Activated B cell treated with CpG ODN at 0.5 μM for 24 hours (primary cell): ENCODE data around the gene IMPA2. TPM values are rescaled to one million over a fixed set of nuclear protein-coding genes. Genes with fewer than 3 reads are reported as not detected.
"Not testable (repeated sequence)": the region's sequence is repeated elsewhere in the genome, so short reads cannot be mapped to it uniquely, and the experiment has no call there.

Source experiments
- ATAC-seq: fragments of 200-7000 bp; cut with Tn5 transposase; one replicate; pipeline ENCODE4 v1.10.0; 2021; ENCODE audit warnings: low read depth, mild to moderate bottlenecking, moderate library complexity
- CTCF ChIA-PET: fragments of 350-600 bp; sonication (Branson Sonifier 250); formaldehyde crosslinking; loops from one replicate; lab custom pipeline; 2021; ENCODE audit warnings: antibody characterized with exemption; lab: Charles Lee
- POLR2A ChIA-PET: fragments of 350-600 bp; sonication (Branson Sonifier 250); formaldehyde crosslinking; loops from one replicate; lab custom pipeline; 2021; ENCODE audit warnings: antibody characterized with exemption; lab: Charles Lee
- DNase-seq: peaks from one replicate; pipeline ENCODE4 v3.0.0; 2022
- H3K27ac Mint-ChIP-seq: one replicate; pipeline ENCODE4 v1.8.0; 2020; ENCODE audit warnings: mixed read lengths
- H3K27me3 Mint-ChIP-seq: one replicate; pipeline ENCODE4 v1.8.0; 2021; ENCODE audit warnings: mixed read lengths
- H3K36me3 Mint-ChIP-seq: one replicate; pipeline ENCODE4 v1.8.0; 2021; ENCODE audit warnings: low read depth, mixed read lengths
- H3K4me1 Mint-ChIP-seq: one replicate; pipeline ENCODE4 v1.8.0; 2021; ENCODE audit warnings: mixed read lengths
- H3K4me3 Mint-ChIP-seq: one replicate; pipeline ENCODE4 v1.8.0; 2020; ENCODE audit warnings: mild to moderate bottlenecking, mixed read lengths
- H3K9me3 Mint-ChIP-seq: one replicate; pipeline ENCODE4 v1.8.0; 2020; ENCODE audit warnings: mixed read lengths
- CTCF ChIP-seq: fragments of 200-600 bp; IDR thresholded peaks from one replicate; pipeline ENCODE4 v1.8.0; 2022; ENCODE audit warnings: antibody characterized with exemption, mild to moderate bottlenecking
- intact Hi-C: fragments of 100-400 bp; cut with micrococcal nuclease; formaldehyde crosslinking; loops from one replicate; pipeline ENCODE4 v1.15.1; 2024
- total RNA-seq: library from RNA; stranded (reverse); gene quantifications from 2 replicates; pipeline ENCODE4 v1.2.3, GENCODE V29; 2022

The IMPA2 gene
- total RNA-seq, 1 donor from 2014 or later: 7.5 TPM

- Mint-ChIP-seq H3K27ac (no peak overlapping the region), H3K4me3 (no peak overlapping the region), H3K9me3 (no peaks in the 10 kb centered on the region), H3K27me3 (no peaks in the 10 kb centered on the region), H3K36me3 (no peaks in the 10 kb centered on the region), H3K4me1 (no peaks in the 10 kb centered on the region)
- ChIA-PET POLR2A (no interaction called here), CTCF (no interaction called here)
- ATAC-seq (no peak), DNase-seq (no peak)
- intact Hi-C loops: no loop called here
- no peak for TF ChIP-seq CTCF
Observed at GRCh38 chr18:11963991-11964484, 17.3 kb upstream of the IMPA2 start.

GRCh38 chr18:11969904-11970835, 11.1 kb upstream of the IMPA2 start:
- ChIA-PET CTCF (no interaction called here), POLR2A (no interaction called here)
- DNase-seq: no peak
- Mint-ChIP-seq H3K4me1 (no peaks in the 10 kb centered on the region), H3K27me3 (no peaks in the 10 kb centered on the region), H3K27ac (no peak overlapping the region), H3K36me3 (no peaks in the 10 kb centered on the region), H3K9me3 (no peaks in the 10 kb centered on the region), H3K4me3 (no peak overlapping the region)
- ATAC-seq: no peak
- no peak for TF ChIP-seq CTCF
- intact Hi-C loops: no loop called here

GRCh38 chr18:11970836-11971226, 10.5 kb upstream of the IMPA2 start:
- CTCF ChIA-PET, ATAC-seq, intact Hi-C loops, H3K4me1 Mint-ChIP-seq, H3K27ac Mint-ChIP-seq, H3K27me3 Mint-ChIP-seq, H3K36me3 Mint-ChIP-seq, POLR2A ChIA-PET, H3K9me3 Mint-ChIP-seq, H3K4me3 Mint-ChIP-seq, DNase-seq: not testable (repeated sequence)

GRCh38 chr18:11972371-11973174, 8.7 kb upstream of the IMPA2 start:
- ChIA-PET POLR2A (no interaction called here), CTCF (no interaction called here)
- intact Hi-C loops: no loop called here
- Mint-ChIP-seq H3K27me3 (no peaks in the 10 kb centered on the region), H3K4me3 (no peak overlapping the region), H3K9me3 (no peaks in the 10 kb centered on the region), H3K36me3 (no peaks in the 10 kb centered on the region), H3K4me1 (no peaks in the 10 kb centered on the region), H3K27ac (no peak overlapping the region)
- DNase-seq (no peak), ATAC-seq (no peak)
- TF ChIP-seq CTCF: no peak

- intact Hi-C loops: no loop called here
- no peak overlapping the region for H3K4me3 Mint-ChIP-seq
Observed at GRCh38 chr18:11974741-11975325, 6.5 kb upstream of the IMPA2 start.

More at GRCh38 chr18:11974741-11975325, 6.5 kb upstream of the IMPA2 start:
- no peak for TF ChIP-seq CTCF
- no peaks in the 10 kb centered on the region for H3K27me3 Mint-ChIP-seq
- ATAC-seq (no peak), DNase-seq (no peak)
- H3K27ac Mint-ChIP-seq: no peak overlapping the region
- H3K4me1 Mint-ChIP-seq: peaks cover under 1% of the 10 kb centered on the region
- ChIA-PET POLR2A (no interaction called here), CTCF (no interaction called here)
- H3K9me3 Mint-ChIP-seq: no peaks in the 10 kb centered on the region
- no peaks in the 10 kb centered on the region for H3K36me3 Mint-ChIP-seq
